ENCODE results near the gene C11orf91.
"Not testable (repeated sequence)": the region's sequence is repeated elsewhere in the genome, so short reads cannot be mapped to it uniquely, and the experiment has no call there.

The C11orf91 gene

DNA sequence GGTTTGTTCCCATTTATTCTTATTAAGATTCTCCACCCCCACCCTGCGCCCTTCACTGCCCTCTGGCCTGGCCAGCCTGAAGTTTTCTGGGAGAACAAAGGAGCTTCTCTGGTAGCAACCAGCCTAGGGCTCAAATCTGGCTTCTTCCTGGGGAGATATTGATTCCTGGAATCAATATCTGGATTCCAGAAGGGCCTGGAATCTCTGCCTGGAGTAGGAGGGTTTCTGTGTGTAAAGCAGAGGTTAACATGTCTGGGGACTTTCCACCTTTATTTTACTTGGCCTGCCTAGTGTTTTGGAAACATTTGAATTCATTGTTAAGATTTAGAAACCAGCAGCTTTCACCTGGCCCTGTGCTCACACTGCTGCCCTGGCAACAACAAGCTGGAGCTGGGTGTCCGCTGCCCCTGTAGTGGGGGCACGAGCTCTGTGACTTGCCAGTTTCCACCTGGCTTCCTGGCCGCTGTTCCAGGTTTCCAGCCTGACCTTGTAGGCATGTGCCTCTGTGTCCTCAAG lies 5.5 kb downstream of the C11orf91 start:
- DNase-seq, result no peak

- no peak for DNase-seq
Observed at GRCh38 chr11:33694346-33695050, 6.1 kb downstream of the C11orf91 start.

DNA sequence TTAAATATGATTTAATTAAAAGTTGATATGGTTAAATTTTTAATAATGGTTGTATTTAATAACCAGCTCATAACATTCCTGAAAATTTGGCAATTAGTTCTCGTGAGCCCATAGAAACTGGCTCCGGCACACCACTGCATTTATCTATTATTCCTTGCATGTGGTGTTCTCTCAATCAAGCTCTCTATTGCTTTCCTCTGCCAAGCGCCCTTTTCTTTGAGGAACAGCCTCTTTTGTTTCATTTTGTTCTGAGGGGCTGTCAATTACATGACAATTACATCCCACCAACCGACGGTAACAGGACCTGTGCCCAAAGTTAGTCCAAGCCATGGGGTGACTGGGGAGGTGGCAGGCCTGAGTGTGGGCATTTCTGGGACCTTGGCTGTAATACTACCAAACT lies 8.1 kb downstream of the C11orf91 start:
- DNase-seq, result no peak

DNA sequence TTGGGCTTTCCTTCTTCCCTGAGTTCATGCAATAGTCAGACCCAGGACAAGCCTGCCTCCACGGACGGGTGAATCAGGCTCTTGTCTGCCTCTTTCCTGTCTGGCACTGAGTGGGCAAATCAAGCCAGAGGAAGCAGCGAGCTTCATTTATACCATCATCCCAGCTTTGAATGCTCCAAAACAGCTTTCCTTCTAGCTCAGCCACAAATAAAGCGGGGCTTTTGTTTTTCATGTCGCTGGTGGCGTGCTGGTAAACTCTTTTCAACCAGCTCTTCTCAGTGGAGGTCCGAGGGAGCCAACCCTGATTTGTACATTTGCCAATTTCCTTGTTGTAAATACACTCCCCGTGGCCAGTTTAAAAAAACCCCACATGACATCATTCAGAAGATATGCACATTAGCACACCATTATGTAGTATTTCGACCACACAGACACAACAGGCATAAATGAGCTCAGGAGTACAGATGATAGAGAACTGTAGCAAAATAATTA lies 8.6 kb downstream of the C11orf91 start:
- DNase-seq, result peak; percentile 97

- no peak for DNase-seq
Observed at GRCh38 chr11:33691066-33691864, 9.4 kb downstream of the C11orf91 start.

DNA sequence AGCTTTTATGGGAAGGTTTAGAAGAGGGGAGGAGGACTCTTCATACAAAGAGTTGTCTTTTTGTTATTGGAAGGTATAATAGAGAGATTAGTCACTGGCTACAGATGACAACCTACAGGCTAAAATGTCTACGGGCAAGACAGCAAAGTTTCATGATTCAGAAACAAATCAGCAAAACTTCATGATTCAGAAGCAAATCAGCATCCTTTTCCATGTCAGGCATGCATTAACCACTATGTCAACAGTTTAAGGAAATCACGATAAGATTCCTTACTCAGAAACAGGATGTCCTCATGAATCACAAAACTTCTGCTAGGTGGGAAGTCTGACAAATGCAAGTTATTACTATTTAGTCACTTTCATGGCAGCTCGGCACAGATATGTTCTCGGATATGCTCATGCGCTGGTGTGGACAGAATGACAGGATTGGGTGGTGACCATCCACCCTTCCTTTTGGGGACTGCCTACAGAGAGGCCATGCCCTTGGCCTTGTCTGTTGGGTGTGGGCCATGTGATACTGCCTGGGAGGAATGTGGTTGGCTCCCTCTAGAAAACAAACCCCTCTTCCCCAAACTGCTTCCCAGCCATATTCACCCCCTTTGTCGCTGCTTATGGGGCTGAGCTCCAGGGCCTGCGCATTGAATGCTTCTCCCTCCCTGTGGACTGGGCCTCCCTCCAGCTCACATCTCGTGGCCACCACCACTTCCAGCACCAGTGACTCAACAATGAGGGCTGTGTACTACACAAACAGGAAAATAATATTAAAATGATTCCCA lies 10.1 kb downstream of the C11orf91 start:
- peak; percentile 98 for DNase-seq

DNA sequence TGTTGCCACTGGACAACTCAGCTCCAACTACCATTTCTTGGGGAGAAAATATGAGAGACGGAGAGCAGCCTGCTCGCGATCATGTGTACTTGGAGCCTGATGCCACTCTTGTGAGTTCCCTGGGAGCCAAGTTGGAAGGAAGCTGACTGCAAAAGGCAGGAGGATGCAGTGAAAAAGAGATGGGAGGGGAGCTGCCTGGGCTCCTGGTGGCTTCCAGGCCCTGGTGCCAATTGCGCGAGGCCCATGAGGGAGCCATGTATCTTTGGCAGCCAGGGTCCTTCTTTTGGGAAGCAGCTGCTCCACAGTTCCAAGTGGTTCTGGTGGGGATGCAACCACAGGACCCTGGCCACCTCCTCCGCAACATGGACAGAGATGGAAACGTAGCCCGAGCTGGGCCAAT lies 11.1 kb downstream of the C11orf91 start:
- DNase-seq, result no peak

- DNase-seq, result no peak
Observed at GRCh38 chr11:33689085-33689484, 11.5 kb downstream of the C11orf91 start.

GRCh38 chr11:33687733-33688479 lies 12.7 kb downstream of the C11orf91 start:
- peak; percentile 73 for DNase-seq

- peak; percentile 50 for DNase-seq
Observed at GRCh38 chr11:33685082-33685481, 15.5 kb downstream of the C11orf91 start.

GRCh38 chr11:33684003-33684706 lies 16.5 kb downstream of the C11orf91 start:
- DNase-seq, result no peak

DNA sequence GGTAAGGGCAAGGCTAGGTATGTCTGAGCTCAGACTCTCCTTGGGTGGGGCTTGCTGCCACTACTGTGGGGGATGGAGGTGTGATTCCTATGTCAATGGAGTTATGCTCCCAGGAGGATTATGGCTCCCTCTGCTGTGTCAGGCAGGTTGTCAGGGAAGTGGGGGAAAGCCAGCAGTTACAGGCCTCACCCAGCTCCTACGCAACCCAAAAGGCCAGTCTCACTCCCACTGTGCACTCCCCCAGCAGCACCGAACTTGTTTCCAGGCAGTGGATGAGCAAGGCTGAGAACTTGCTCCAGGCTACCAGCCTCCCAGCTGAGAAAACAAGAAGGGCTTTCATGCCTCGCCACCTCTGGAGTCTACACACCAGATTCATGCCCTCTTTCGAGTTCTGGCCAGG lies 18.2 kb downstream of the C11orf91 start:
- no peak for DNase-seq

DNA sequence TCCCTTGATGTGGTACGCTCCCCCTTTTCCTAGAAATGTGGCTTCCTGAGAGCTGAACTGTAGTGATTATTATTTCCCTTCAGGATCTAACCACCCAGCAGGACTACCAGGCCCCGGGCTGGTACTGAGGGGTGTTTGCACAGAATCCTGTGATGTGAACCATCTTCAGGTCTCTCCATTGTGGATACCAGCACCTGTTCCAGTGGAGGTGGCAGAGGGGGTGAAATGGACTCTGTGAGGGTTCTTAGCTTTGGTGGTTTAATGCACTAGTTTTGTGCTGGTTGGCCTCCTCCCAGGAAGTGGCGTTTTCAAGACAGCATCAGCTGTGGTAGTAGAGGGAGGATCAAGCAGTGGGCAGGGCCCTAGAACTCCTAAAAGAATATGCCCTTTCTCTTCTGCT lies 18.6 kb downstream of the C11orf91 start:
- DNase-seq, result no peak

- DNase-seq, result not testable (repeated sequence)
Observed at GRCh38 chr11:33678616-33679015, 22.0 kb downstream of the C11orf91 start.

DNA sequence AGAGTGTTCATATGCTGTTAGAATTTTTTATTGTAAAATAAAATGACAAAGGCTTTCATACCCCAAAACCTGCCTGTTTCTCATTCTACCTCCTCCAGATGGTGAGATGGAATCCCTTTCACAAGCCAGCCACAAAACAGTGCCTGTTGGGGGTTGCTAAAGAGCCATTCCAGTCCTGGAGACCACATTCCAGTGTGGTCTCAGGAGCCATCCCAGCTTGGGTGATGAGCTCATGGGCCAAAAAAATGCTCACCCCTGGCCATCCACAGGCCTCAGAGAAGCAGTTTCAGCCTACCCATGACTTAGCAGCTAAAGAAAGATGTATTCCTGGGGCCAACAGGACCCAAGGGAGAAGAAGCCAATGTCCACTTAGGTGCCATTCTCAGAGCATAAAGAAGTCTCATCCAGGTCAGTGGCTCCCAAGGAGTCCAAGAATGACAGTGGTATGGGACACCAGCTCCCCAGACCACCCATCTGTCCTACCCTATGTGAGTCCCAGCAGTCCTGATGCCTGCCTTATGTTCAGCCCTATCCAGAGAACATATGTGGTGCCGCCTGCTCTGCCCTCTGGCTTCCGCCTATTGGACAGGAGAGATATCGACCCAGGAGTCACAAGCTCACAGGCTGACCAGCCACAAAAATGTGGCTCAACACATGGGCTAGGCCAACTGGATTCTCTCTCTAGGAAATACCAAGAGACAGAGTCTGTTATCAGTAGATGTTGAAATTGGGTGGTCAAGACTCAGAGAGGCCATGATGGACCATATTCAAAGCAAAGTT lies 26.4 kb downstream of the C11orf91 start:
- DNase-seq, result peak; percentile 94

DNA sequence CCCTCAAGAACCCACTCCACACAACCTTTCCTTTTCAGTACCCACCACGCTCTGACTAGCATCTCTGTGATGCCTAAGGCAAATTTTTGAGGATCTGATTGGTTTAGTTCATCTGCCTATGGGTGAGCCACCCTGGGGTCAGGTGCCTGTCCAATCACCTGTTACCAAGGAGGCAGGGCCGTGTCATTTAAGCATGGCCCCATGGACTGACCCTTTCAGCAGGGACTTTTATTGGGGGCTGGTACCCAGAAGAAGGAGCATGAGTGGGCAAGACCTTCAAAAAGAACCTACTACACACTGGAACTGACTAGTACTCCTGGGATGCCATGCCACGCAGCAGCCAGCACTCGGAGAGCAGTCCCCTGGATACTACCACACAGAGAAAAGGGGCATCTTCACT lies 28.4 kb downstream of the C11orf91 start:
- no peak for DNase-seq

DNA sequence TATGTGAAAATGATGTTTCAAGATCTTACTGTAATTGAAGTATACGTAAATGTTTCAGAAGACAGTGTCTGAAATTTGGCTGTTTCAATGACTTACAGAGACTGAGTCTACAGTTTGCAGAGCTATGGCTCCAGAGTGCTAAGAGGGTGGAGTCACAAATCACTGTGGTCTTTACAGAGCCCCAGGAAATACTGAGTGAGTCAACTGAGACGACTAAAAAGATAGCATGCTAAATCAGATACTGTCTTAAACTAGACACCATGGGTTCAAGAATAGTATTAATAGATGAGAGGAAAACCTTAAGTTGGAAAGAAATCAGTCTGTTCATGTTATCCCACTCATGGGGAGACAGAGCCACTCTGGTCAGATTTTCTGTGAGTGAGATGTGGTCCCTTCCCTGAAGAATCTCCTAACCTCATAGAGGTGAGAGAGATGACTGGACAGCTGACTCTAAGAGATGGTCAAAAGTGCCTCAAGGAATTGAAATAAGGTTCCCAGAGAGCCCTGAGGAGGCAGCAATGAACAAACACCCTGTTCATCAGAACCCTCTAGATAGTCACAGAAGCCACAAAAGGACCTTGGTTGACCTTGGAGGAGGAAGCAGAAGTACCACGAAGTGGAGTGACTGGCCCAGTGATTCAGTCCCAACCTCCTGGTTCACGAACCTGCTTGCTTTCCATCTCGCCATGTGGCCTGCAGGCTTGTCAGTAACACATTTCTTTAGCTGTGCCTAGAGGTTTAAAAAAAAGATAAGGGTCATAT lies 30.2 kb downstream of the C11orf91 start:
- peak; percentile 68 for DNase-seq

- no peak for DNase-seq
Observed at GRCh38 chr11:33669598-33670249, 30.9 kb downstream of the C11orf91 start.

DNA sequence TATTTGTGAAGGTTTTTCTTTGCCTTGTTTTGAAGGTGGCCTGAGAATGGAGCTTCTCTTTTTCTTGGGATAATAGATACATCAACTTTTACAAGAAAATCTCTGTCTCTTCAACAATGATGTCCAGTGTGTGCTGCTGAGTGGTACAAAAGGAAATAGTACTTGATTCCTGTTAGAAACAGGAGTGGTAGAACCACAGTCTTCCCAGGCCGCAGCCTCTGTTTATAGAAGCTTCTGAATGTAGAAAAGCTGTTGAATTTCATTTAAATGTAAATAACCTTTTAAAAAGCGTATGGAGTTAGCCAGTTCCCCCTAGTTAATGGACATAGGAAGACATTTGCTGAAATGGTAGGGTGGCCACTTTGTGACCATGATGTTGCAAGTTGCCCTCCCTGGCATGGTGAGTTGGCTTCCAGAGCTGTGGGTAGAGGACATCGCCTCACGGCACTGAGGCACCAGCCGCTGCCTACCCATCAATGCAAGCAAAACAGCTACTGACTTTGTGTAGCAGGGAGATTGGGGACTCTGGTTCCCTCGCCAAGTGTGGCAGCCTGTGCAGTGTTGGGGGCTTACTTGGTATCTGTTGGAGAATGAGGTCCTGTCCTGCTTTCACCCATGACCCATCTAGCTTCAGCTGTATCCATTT lies 31.6 kb downstream of the C11orf91 start:
- DNase-seq, result no peak

Measured in fibroblast of skin of abdomen (primary cell).